ENCODE measurements around the gene NUP98. TPM values are rescaled to one million over a fixed set of nuclear protein-coding genes. Genes with fewer than 3 reads are reported as not detected.

The NUP98 gene
- total and polyA plus RNA-seq, 2 experiments from 2014 or later = 23.6 to 81.4 TPM

- Histone ChIP-seq H3K9me2 (replicated peaks; ENCODE audit: insufficient read depth) (no peaks in the 10 kb centered on the region), H3K9me3 (ENCODE audit: low read depth) (no peaks in the 10 kb centered on the region), H2AFZ (no peak overlapping the region), H3K4me3 (no peak overlapping the region), H3K4me1 (ENCODE audit: insufficient read depth) (no peaks in the 10 kb centered on the region), H3K79me2 (no peaks in the 10 kb centered on the region), H3K27me3 (no peaks in the 10 kb centered on the region), H3K36me3 (replicated peaks; ENCODE audit: insufficient read depth, low read depth) (no peaks in the 10 kb centered on the region), H3K27ac (no peak overlapping the region), H3K4me2 (no peak overlapping the region), H4K20me1 (ENCODE audit: insufficient read depth, poor library complexity, severe bottlenecking) (no peaks in the 10 kb centered on the region)
- no peak for TF ChIP-seq EZH2 (IDR thresholded peaks at IDR 0.05; ENCODE audit: borderline replicate concordance)
- 96% methylated on average over 12 of the region's 12 CpGs for WGBS (ENCODE audit: low lambda C conversion rate, missing lambda C conversion rate)
- no peak for DNase-seq (ENCODE audit: low spot score)
Measured at GRCh38 chr11:3684129-3684818, 113.1 kb downstream of the NUP98 start.

GRCh38 chr11:3683039-3683438 is 114.3 kb downstream of the NUP98 start:
- 90% methylated on average over 9 of the region's 9 CpGs for WGBS (ENCODE audit: low lambda C conversion rate, missing lambda C conversion rate)
- DNase-seq (ENCODE audit: low spot score) = no peak
- H3K4me2 ChIP-seq = no peak overlapping the region
- H2AFZ ChIP-seq = no peak overlapping the region
- no peaks in the 10 kb centered on the region for H3K79me2 ChIP-seq
- no peak overlapping the region for H3K27ac ChIP-seq
- H3K4me1 ChIP-seq (ENCODE audit: insufficient read depth) = no peaks in the 10 kb centered on the region
- no peaks in the 10 kb centered on the region for H3K27me3 ChIP-seq
- no peaks in the 10 kb centered on the region for H4K20me1 ChIP-seq (ENCODE audit: insufficient read depth, poor library complexity, severe bottlenecking)
- H3K9me2 ChIP-seq (replicated peaks; ENCODE audit: insufficient read depth) = no peaks in the 10 kb centered on the region
- H3K36me3 ChIP-seq (replicated peaks; ENCODE audit: insufficient read depth, low read depth) = no peaks in the 10 kb centered on the region
- H3K9me3 ChIP-seq (ENCODE audit: low read depth) = no peaks in the 10 kb centered on the region
- no peak for TF ChIP-seq CTCF (IDR thresholded peaks at IDR 0.05; ENCODE audit: poor library complexity)
- no peak for TF ChIP-seq EZH2 (IDR thresholded peaks at IDR 0.05; ENCODE audit: borderline replicate concordance)
- TF ChIP-seq EZH2phosphoT487 (IDR thresholded peaks at IDR 0.05; ENCODE audit: low read depth, severe bottlenecking, unreplicated experiment) = no peak
- H3K4me3 ChIP-seq = no peak overlapping the region

GRCh38 chr11:3679077-3679476 is 118.3 kb downstream of the NUP98 start:
- Histone ChIP-seq H2AFZ (no peak overlapping the region), H3K27ac (no peak overlapping the region), H3K79me2 (no peaks in the 10 kb centered on the region), H3K36me3 (replicated peaks; ENCODE audit: insufficient read depth, low read depth) (no peaks in the 10 kb centered on the region), H3K9me3 (ENCODE audit: low read depth) (no peaks in the 10 kb centered on the region), H3K9me2 (replicated peaks; ENCODE audit: insufficient read depth) (no peaks in the 10 kb centered on the region), H3K4me1 (ENCODE audit: insufficient read depth) (no peaks in the 10 kb centered on the region), H3K4me3 (no peak overlapping the region), H3K27me3 (no peaks in the 10 kb centered on the region), H3K4me2 (no peak overlapping the region), H4K20me1 (ENCODE audit: insufficient read depth, poor library complexity, severe bottlenecking) (no peaks in the 10 kb centered on the region)
- TF ChIP-seq CTCF (IDR thresholded peaks at IDR 0.05; ENCODE audit: poor library complexity) (no peak), EZH2phosphoT487 (IDR thresholded peaks at IDR 0.05; ENCODE audit: low read depth, severe bottlenecking, unreplicated experiment) (no peak), EZH2 (IDR thresholded peaks at IDR 0.05; ENCODE audit: borderline replicate concordance) (no peak)
- DNase-seq (ENCODE audit: low spot score) = no peak
- 97% methylated on average over 3 of the region's 3 CpGs for WGBS (ENCODE audit: low lambda C conversion rate, missing lambda C conversion rate)

- H3K9me2 ChIP-seq (replicated peaks; ENCODE audit: insufficient read depth) = no peaks in the 10 kb centered on the region
- H2AFZ ChIP-seq = no peak overlapping the region
- no peaks in the 10 kb centered on the region for H3K36me3 ChIP-seq (replicated peaks; ENCODE audit: insufficient read depth, low read depth)
- no peaks in the 10 kb centered on the region for H3K4me1 ChIP-seq (ENCODE audit: insufficient read depth)
- 98% methylated on average over 11 of the region's 11 CpGs for WGBS (ENCODE audit: low lambda C conversion rate, missing lambda C conversion rate)
- DNase-seq (ENCODE audit: low spot score) = no peak
- no peaks in the 10 kb centered on the region for H4K20me1 ChIP-seq (ENCODE audit: insufficient read depth, poor library complexity, severe bottlenecking)
- no peaks in the 10 kb centered on the region for H3K27me3 ChIP-seq
- no peak overlapping the region for H3K4me2 ChIP-seq
- TF ChIP-seq CTCF (IDR thresholded peaks at IDR 0.05; ENCODE audit: poor library complexity) (no peak), EZH2 (IDR thresholded peaks at IDR 0.05; ENCODE audit: borderline replicate concordance) (no peak), EZH2phosphoT487 (IDR thresholded peaks at IDR 0.05; ENCODE audit: low read depth, severe bottlenecking, unreplicated experiment) (no peak)
- no peaks in the 10 kb centered on the region for H3K9me3 ChIP-seq (ENCODE audit: low read depth)
- no peak overlapping the region for H3K27ac ChIP-seq
- H3K79me2 ChIP-seq = no peaks in the 10 kb centered on the region
- no peak overlapping the region for H3K4me3 ChIP-seq
Measured at GRCh38 chr11:3675971-3676370, 121.4 kb downstream of the NUP98 start.
